Muscle of arm (tissue), 12 donors: ENCODE results near the gene CRYGA. TPM values are rescaled to one million over a fixed set of nuclear protein-coding genes. Genes with fewer than 3 reads are reported as not detected.
"Not testable (repeated sequence)": the region's sequence is repeated elsewhere in the genome, so short reads cannot be mapped to it uniquely, and the experiment has no call there.

Source experiments
- DNase-seq: peaks from one replicate; pipeline ENCODE4 v3.0.0-alpha.2; 2013
- polyA plus RNA-seq, 12 donors: library from polyadenylated mRNA; unstranded; fragments of 120-200 nt; gene quantifications; one replicate each; pipeline ENCODE4 v1.2.1, GENCODE V29; 2013; ENCODE audit not compliant: insufficient read length in 12 of 12

CRYGA gene
- polyA plus RNA-seq, 12 donors: not detected

- DNase-seq: no peak
Observed at GRCh38 chr2:208127090-208127489, 36.3 kb downstream of the CRYGA start.

DNA sequence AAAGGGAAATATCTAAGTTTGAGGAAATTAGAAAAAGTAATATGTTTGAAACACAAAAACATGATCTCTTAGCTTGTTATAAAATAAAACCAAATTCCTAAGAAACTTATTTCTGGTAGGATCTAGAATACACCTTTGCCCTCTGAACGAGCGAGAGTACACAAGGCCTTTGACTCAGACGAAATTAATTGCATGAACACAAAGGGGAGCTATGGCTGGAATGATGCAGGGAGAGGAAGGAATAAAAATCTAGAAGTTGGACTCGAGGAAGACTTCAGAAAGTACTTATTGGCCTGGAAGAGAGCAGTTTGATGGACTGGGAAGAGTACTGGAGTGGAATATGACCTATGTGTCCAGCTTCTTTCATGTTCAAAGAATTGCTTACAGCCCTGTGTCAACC, 38.1 kb downstream of the CRYGA start:
- DNase-seq: no peak

DNA sequence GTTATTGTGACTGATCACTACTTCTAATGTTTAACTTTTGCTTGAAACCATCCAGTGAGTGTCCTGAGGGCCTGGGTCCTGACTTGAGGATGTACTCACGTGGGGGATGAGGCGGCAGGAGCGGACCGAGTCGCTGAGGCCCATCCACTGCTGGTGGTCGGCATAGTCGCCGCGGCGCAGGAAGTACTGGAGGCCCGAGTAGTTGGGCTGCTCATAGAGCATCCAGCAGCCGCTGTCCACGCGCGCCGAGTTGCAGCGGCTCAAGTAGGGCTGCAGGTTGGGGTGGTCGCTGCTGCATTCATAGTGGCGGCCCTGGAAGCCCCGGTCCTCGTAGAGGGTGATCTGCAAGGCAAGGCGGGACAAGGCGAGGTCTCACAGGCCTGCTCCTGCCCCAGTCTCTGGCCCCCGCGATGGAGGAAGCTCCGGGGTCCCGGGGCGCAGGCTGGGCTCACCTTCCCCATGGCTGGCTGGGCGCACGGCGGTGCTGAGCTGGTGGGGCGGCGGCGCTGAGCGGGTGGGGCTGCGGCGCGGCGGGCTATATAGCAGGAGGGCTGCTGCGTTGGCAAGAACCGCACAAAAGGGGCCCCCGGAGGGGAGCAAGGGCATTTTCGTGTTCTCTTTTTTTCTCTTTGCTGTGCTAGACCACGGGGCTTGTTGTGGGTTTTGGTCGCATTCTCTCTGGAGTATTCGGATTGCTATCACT, 39.2 kb downstream of the CRYGA start, which contains the start of gene CRYGD:
Gene CRYGD (minus strand): TSS at position 512 of the 703 bp plus-strand sequence. CDS start 51 bp downstream, at position 461.
- DNase-seq: not testable (repeated sequence)

DNA sequence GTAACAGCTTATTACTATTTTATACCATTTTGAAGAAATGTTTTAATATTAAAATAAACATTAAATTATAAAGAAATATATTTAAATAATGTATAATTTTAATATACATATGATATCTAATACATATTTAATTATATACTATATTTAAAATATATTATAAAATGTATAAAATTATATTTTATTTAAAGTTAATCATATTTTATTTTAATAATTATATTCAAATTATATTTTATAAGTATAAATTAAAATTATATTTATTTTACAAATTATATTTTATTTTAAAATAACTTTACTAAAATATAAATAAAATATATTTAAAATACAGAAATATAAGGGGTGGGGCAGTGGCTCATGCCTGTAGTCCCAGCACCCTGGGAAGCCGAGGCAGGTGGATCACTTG, 41.1 kb downstream of the CRYGA start:
- no peak for DNase-seq

- no peak for DNase-seq
Observed at GRCh38 chr2:208118918-208119317, 44.5 kb downstream of the CRYGA start.

- DNase-seq: not testable (repeated sequence)
Observed at GRCh38 chr2:208117390-208117789, 46.0 kb downstream of the CRYGA start.

- no peak for DNase-seq
Observed at GRCh38 chr2:208112969-208113368, 50.4 kb downstream of the CRYGA start.

GRCh38 chr2:208112273-208112745, 51.1 kb downstream of the CRYGA start:
- DNase-seq: not testable (repeated sequence)

Other genes starting within 250 kb of the CRYGA start
- 10 to 100 TPM in 1 of 12 donors, 1 to 10 TPM in 10, not detected in 1; 6.5 to 11.7 (median 8.1) TPM for gene PLEKHM3, start 138.1 kb downstream of the CRYGA start, polyA plus RNA-seq
- gene CRYGD, start 39.1 kb downstream of the CRYGA start, polyA plus RNA-seq: not detected
- gene CRYGC, start 33.8 kb downstream of the CRYGA start, polyA plus RNA-seq: not detected
- not detected for gene CRYGB, start 17.4 kb downstream of the CRYGA start, polyA plus RNA-seq
- not detected for gene C2orf80, start 26.4 kb upstream of the CRYGA start, polyA plus RNA-seq
- 10 to 100 TPM in 11 of 12 donors, not detected in 1; 32.4 to 60.7 (median 44.2) TPM for gene IDH1, start 91.5 kb upstream of the CRYGA start, polyA plus RNA-seq
- gene PIKFYVE, start 102.7 kb upstream of the CRYGA start, polyA plus RNA-seq: 10 to 100 TPM in 11 of 12 donors, not detected in 1; 14.0 to 25.0 (median 19.6) TPM
- gene PTH2R, start 243.2 kb upstream of the CRYGA start, polyA plus RNA-seq: under 1 TPM in 9 of 12 donors, not detected in 3; 0.25 to 0.62 (median 0.34) TPM